Measurements from ENCODE around the gene MTFP1. TPM values are rescaled to one million over a fixed set of nuclear protein-coding genes. Genes with fewer than 3 reads are reported as not detected.
A peak's percentile ranks its signal among the peaks of the same experiment; 100 is the strongest.

Gene MTFP1
- total RNA-seq, 1 donor from 2014 or later: 9.9 TPM

GRCh38 chr22:30393322-30393680 lies 32.3 kb upstream of the MTFP1 start:
- peaks cover 36% of the 10 kb centered on the region for H3K4me1 ChIP-seq
- no peak for TF ChIP-seq CTCF (IDR thresholded peaks at IDR 0.05)
- H3K36me3 ChIP-seq: no peaks in the 10 kb centered on the region
- no peak overlapping the region for H3K4me3 ChIP-seq
- intact Hi-C loops (cut with DNase I): no loop called here
- ATAC-seq (no peak), DNase-seq (no peak)
- no peaks in the 10 kb centered on the region for H3K9me3 ChIP-seq
- peak overlapping the region; percentile 46 for H3K27ac ChIP-seq
- H3K27me3 ChIP-seq (ENCODE audit: low read depth): peaks cover 14% of the 10 kb centered on the region

- Histone ChIP-seq H3K4me3 (no peak overlapping the region), H3K4me1 (peaks cover 42% of the 10 kb centered on the region), H3K27ac (no peak overlapping the region), H3K27me3 (ENCODE audit: low read depth) (peaks cover 20% of the 10 kb centered on the region), H3K36me3 (no peaks in the 10 kb centered on the region), H3K9me3 (no peaks in the 10 kb centered on the region)
- DNase-seq (no peak), ATAC-seq (no peak)
- intact Hi-C loops (cut with DNase I): no loop called here
- TF ChIP-seq CTCF (IDR thresholded peaks at IDR 0.05): no peak
These were observed 31.7 kb upstream of the MTFP1 start for GRCh38 chr22:30393885-30394284.

- intact Hi-C loops (cut with DNase I): no loop called here
- ATAC-seq (peak; percentile 81 to 89), DNase-seq (peak; percentile 78)
- H3K4me3 ChIP-seq: peak within 1 kb of the TSS; percentile 69
- peaks cover 43% of the 10 kb centered on the region for H3K4me1 ChIP-seq
- H3K27me3 ChIP-seq (ENCODE audit: low read depth): peaks cover 22% of the 10 kb centered on the region
- no peaks in the 10 kb centered on the region for H3K9me3 ChIP-seq
- H3K36me3 ChIP-seq: no peaks in the 10 kb centered on the region
- no peak within 1 kb of the TSS for H3K27ac ChIP-seq
- TF ChIP-seq CTCF (IDR thresholded peaks at IDR 0.05): no peak
These were observed 28.5 kb upstream of the MTFP1 start, which contains the start of gene SEC14L2 for GRCh38 chr22:30396871-30397655. Gene SEC14L2 (plus strand): TSS chr22:30397018. CDS start chr22:30397117, 99 bp downstream.

- intact Hi-C loops (cut with DNase I): no loop called here
These were observed 27.6 kb upstream of the MTFP1 start for GRCh38 chr22:30397656-30398635.

More at GRCh38 chr22:30397656-30398635, 27.6 kb upstream of the MTFP1 start:
- Histone ChIP-seq H3K9me3 (no peaks in the 10 kb centered on the region), H3K4me1 (peaks cover 35% of the 10 kb centered on the region), H3K27me3 (ENCODE audit: low read depth) (peaks cover 22% of the 10 kb centered on the region), H3K27ac (no peak overlapping the region), H3K36me3 (no peaks in the 10 kb centered on the region), H3K4me3 (peak overlapping the region; percentile 69)
- TF ChIP-seq CTCF (IDR thresholded peaks at IDR 0.05): no peak
- no peak for DNase-seq
- ATAC-seq: peak in 1 of 2 donors; percentile 9

Measured in lower lobe of right lung (tissue), 2 donors.